Fibroblast of lung (primary cell): ENCODE data around the gene ZDHHC3. TPM values are rescaled to one million over a fixed set of nuclear protein-coding genes. Genes with fewer than 3 reads are reported as not detected.

ENCODE experiments used
- DNase-seq, 2 donors: peaks; one replicate each; pipeline versions ENCODE4 v3.0.0 to v3.0.0-alpha.2; 2010; ENCODE audit warnings: low read depth in 2 of 2
- H2AFZ ChIP-seq: 2 replicates; pipeline ENCODE4 v1.5.1; 2012; ENCODE audit warnings: low read length, control low read depth, inconsistent platforms
- H3K27ac ChIP-seq: 2 replicates; pipeline ENCODE4 v1.5.1; 2011; ENCODE audit warnings: low read length, control low read depth; ENCODE audit not compliant: insufficient read depth
- H3K27me3 ChIP-seq: 2 replicates; pipeline ENCODE4 v1.5.1; 2011; ENCODE audit warnings: mild to moderate bottlenecking, low read length; ENCODE audit not compliant: control insufficient read depth, insufficient read depth
- H3K36me3 ChIP-seq: 2 replicates; pipeline ENCODE4 v1.5.1; 2011; ENCODE audit warnings: low read length; ENCODE audit not compliant: control insufficient read depth, insufficient read depth
- H3K4me1 ChIP-seq: 2 replicates; pipeline ENCODE4 v1.5.1; 2011; ENCODE audit warnings: low read length; ENCODE audit not compliant: control insufficient read depth, insufficient read depth; ENCODE audit errors: extremely low read depth
- H3K4me2 ChIP-seq: 2 replicates; pipeline ENCODE4 v1.5.1; 2011; ENCODE audit warnings: low read length, control low read depth; ENCODE audit not compliant: insufficient read depth; ENCODE audit errors: extremely low read depth
- H3K4me3 ChIP-seq, 4 experiments: fragments of 200-600 bp in 1 of 4; sonication (generic) in 1 of 4; replicated peaks in 1 of 4; 2 replicates each; pipeline ENCODE4 v1.5.1; 2011 to 2016; ENCODE audit warnings: low read length in 4 of 4, low read depth in 3 of 4, mild to moderate bottlenecking in 3 of 4, control low read depth in 2 of 4, inconsistent platforms in 1 of 4, mixed read lengths in 1 of 4; ENCODE audit not compliant: insufficient read depth in 1 of 4; ENCODE audit errors: control extremely low read depth in 1 of 4
- H3K79me2 ChIP-seq: 2 replicates; pipeline ENCODE4 v1.5.1; 2012; ENCODE audit warnings: mild to moderate bottlenecking, low read length, inconsistent platforms; ENCODE audit not compliant: control insufficient read depth, insufficient read depth
- H3K9ac ChIP-seq: 2 replicates; pipeline ENCODE4 v1.5.1; 2011; ENCODE audit warnings: mild to moderate bottlenecking, low read length, control low read depth; ENCODE audit not compliant: insufficient read depth
- H3K9me3 ChIP-seq: 2 replicates; pipeline ENCODE4 v1.5.1; 2012; ENCODE audit warnings: low read depth, low read length; ENCODE audit not compliant: control insufficient read depth, insufficient read depth
- H4K20me1 ChIP-seq: 2 replicates; pipeline ENCODE4 v1.5.1; 2011; ENCODE audit warnings: low read length; ENCODE audit not compliant: control insufficient read depth, insufficient read depth; ENCODE audit errors: extremely low read depth
- EZH2 ChIP-seq: IDR thresholded peaks from 2 replicates; pipeline ENCODE4 v1.5.1; 2012; ENCODE audit warnings: low read length, control low read depth, mild to moderate bottlenecking; ENCODE audit errors: missing control alignments
- polyA plus RNA-seq, 2 donors: library from polyadenylated mRNA; depleted of rRNA in 1 of 2; stranded (reverse) in 1 of 2; unstranded in 1 of 2; fragments of >200 nt; gene quantifications; 2 replicates each; pipeline ENCODE4 v1.2.1, GENCODE V29; 2011 to 2012; ENCODE audit warnings: missing spikeins in 1 of 2
- total RNA-seq: library from RNA; depleted of rRNA; stranded (reverse); fragments of >200 nt; gene quantifications from 2 replicates; pipeline ENCODE4 v1.2.1, GENCODE V29; 2014
- TF ChIP-seq, protein P1 (sequence below), 2 donors: IDR thresholded peaks in 1 of 2; conservative IDR thresholded peaks in 1 of 2; 1 replicate in 1 of 2; 2 replicates in 1 of 2; pipeline ENCODE4 v1.5.1; 2011 to 2012; ENCODE audit warnings: low read length in 2 of 2, control low read depth in 1 of 2, inconsistent platforms in 1 of 2, low read depth in 1 of 2, mild to moderate bottlenecking in 1 of 2

Gene ZDHHC3
- total and polyA plus RNA-seq, 2 donors (not counting 1 experiment from before 2014, with no cell fraction given), result 53.2 to 126 TPM

DNA sequence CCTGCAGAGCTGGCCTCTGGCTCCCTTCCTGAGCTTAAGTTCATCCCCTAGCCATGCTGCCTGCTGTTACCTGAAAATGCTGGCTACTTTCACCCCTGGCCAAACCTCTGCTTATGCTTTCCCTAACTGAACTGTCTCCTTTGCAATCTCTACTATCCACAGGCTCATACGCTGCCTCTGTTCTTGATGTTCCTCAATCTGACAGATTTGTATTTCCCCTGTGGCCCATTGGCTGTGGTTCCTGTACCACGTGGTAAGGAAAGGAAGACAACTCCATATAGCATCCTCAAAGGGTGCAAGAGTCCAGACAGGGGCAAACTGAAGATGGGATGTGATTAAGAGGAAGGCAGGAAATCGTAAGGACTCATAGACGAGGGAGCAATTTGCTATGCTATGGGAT, 68.4 kb downstream of the ZDHHC3 start:
- no peaks in the 10 kb centered on the region for H3K36me3 ChIP-seq
- no peaks in the 10 kb centered on the region for H3K4me1 ChIP-seq
- H4K20me1 ChIP-seq, result no peaks in the 10 kb centered on the region
- no peaks in the 10 kb centered on the region for H3K79me2 ChIP-seq
- no peak overlapping the region for H3K4me3 ChIP-seq
- peaks cover 3% of the 10 kb centered on the region for H3K27me3 ChIP-seq
- H3K4me2 ChIP-seq, result no peak overlapping the region
- DNase-seq, result no peak
- H2AFZ ChIP-seq, result no peak overlapping the region
- H3K27ac ChIP-seq, result no peak overlapping the region
- H3K9ac ChIP-seq, result no peak overlapping the region
- H3K9me3 ChIP-seq, result no peaks in the 10 kb centered on the region
- TF ChIP-seq EZH2, result no peak
- TF ChIP-seq, protein P1, sequence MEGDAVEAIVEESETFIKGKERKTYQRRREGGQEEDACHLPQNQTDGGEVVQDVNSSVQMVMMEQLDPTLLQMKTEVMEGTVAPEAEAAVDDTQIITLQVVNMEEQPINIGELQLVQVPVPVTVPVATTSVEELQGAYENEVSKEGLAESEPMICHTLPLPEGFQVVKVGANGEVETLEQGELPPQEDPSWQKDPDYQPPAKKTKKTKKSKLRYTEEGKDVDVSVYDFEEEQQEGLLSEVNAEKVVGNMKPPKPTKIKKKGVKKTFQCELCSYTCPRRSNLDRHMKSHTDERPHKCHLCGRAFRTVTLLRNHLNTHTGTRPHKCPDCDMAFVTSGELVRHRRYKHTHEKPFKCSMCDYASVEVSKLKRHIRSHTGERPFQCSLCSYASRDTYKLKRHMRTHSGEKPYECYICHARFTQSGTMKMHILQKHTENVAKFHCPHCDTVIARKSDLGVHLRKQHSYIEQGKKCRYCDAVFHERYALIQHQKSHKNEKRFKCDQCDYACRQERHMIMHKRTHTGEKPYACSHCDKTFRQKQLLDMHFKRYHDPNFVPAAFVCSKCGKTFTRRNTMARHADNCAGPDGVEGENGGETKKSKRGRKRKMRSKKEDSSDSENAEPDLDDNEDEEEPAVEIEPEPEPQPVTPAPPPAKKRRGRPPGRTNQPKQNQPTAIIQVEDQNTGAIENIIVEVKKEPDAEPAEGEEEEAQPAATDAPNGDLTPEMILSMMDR (conservative IDR thresholded peaks at IDR 0.05 in 1 of 2, IDR thresholded peaks at IDR 0.05 in 1 of 2; ENCODE audit: low read depth in 1 of 2, low read length in 2 of 2), result no peak

DNA sequence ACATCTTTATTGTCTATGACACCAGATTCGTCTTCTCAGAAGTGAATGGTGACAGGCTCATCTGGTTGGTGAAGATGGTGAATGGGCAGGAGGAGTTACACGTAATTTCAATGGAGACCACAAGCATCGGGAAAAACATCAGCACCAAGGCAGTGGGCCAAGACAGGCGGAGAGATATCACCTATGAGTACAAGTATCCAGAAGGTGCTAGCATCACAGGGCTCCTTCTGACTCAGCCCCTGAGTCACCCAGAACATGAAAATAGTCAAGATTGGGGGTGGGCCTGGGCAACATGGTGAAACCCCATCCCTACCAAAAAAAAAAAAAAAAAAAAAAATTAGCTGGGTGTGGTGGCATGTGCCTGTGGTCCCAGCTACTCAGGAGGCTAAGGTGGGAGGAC, 69.0 kb downstream of the ZDHHC3 start:
- no peak overlapping the region for H3K4me2 ChIP-seq
- H3K27ac ChIP-seq, result no peak overlapping the region
- H3K36me3 ChIP-seq, result no peaks in the 10 kb centered on the region
- H3K9me3 ChIP-seq, result no peaks in the 10 kb centered on the region
- H3K79me2 ChIP-seq, result no peaks in the 10 kb centered on the region
- TF ChIP-seq, protein P1 (conservative IDR thresholded peaks at IDR 0.05 in 1 of 2, IDR thresholded peaks at IDR 0.05 in 1 of 2; ENCODE audit: low read depth in 1 of 2, low read length in 2 of 2), result no peak
- TF ChIP-seq EZH2, result no peak
- no peak overlapping the region for H2AFZ ChIP-seq
- DNase-seq, result peak in 1 of 2 donors; percentile 31
- H3K9ac ChIP-seq, result no peak overlapping the region
- H3K4me3 ChIP-seq, result no peak overlapping the region
- no peaks in the 10 kb centered on the region for H4K20me1 ChIP-seq
- peaks cover 3% of the 10 kb centered on the region for H3K27me3 ChIP-seq
- no peaks in the 10 kb centered on the region for H3K4me1 ChIP-seq

DNA sequence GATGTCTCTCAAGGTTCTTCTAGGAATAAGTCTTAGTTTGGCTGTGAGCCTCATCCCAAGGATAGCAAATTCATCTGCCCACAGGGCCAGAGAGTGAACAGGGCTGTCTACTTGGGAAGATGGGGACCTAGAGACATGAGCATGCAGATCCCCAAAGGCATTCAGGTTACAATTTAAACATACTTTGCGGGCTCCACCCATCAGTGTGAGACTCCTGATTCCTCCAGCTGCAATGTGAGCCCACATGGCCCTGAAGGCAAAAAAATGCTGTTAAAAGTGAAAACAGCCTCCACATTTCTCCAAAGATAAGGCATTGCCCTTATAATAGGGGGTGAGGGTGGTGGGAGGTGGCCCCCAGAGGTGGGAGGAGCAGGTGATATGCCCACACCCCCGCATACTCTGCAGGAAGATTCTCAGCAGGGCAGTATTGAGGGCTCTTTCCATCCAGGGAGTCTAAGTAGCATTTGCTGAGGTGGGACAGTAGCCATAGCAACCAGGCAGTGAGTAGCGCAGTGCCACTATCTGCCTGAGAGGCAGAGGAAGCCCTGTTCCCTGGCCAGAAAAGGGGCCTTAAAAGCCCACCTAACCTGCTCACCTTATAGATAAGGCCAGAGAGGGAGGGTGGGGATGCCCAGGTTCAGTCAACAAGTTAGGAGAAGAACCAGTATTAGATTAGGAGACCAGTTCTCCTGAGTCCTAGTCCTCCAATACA, 70.4 kb downstream of the ZDHHC3 start:
- Histone ChIP-seq H3K4me3 (no peak overlapping the region), H3K27me3 (peaks cover 5% of the 10 kb centered on the region), H3K36me3 (no peaks in the 10 kb centered on the region), H3K79me2 (no peaks in the 10 kb centered on the region), H3K9ac (no peak overlapping the region), H3K9me3 (no peaks in the 10 kb centered on the region), H4K20me1 (no peaks in the 10 kb centered on the region), H3K4me1 (no peaks in the 10 kb centered on the region), H2AFZ (no peak overlapping the region), H3K4me2 (no peak overlapping the region), H3K27ac (no peak overlapping the region)
- no peak for TF ChIP-seq EZH2
- DNase-seq, result no peak
